Activated CD8-positive, alpha-beta memory T cell treated with anti-CD3 and anti-CD28 coated beads, Interleukin-2, amount 50 U/mL, for 48 hours (primary cell): ENCODE data around the gene ARSJ.
"Not testable (repeated sequence)": the region's sequence is repeated elsewhere in the genome, so short reads cannot be mapped to it uniquely, and the experiment has no call there.

ENCODE experiments used
- DNase-seq: peaks from one replicate; pipeline ENCODE4 v3.0.0-alpha.2; 2020

The ARSJ gene

GRCh38 chr4:113979148-113979904 lies at the start of gene ARSJ:
ARSJ (minus strand) TSS chr4:113979647; CDS start chr4:113978834, 813 bp downstream.
- peak; percentile 67 for DNase-seq

GRCh38 chr4:114028071-114028470 lies 48.6 kb upstream of the ARSJ start:
- DNase-seq: no peak

- DNase-seq: no peak
Observed at GRCh38 chr4:114027596-114027995, 48.1 kb upstream of the ARSJ start.

GRCh38 chr4:114026447-114026846 lies 47.0 kb upstream of the ARSJ start:
- DNase-seq: no peak

- no peak for DNase-seq
Observed at GRCh38 chr4:114025176-114025777, 45.8 kb upstream of the ARSJ start.

- no peak for DNase-seq
Observed at GRCh38 chr4:114021451-114021850, 42.0 kb upstream of the ARSJ start.

- no peak for DNase-seq
Observed at GRCh38 chr4:114019969-114020358, 40.5 kb upstream of the ARSJ start.

GRCh38 chr4:114019276-114019968 lies 40.0 kb upstream of the ARSJ start:
- DNase-seq: no peak

- DNase-seq: no peak
Observed at GRCh38 chr4:114017120-114017917, 37.9 kb upstream of the ARSJ start.

- no peak for DNase-seq
Observed at GRCh38 chr4:114015444-114015899, 36.0 kb upstream of the ARSJ start.

GRCh38 chr4:114013201-114013600 lies 33.8 kb upstream of the ARSJ start:
- not testable (repeated sequence) for DNase-seq

GRCh38 chr4:114012749-114013148 lies 33.3 kb upstream of the ARSJ start:
- DNase-seq: no peak

- no peak for DNase-seq
Observed at GRCh38 chr4:114005569-114006442, 26.4 kb upstream of the ARSJ start.

- DNase-seq: not testable (repeated sequence)
Observed at GRCh38 chr4:114004483-114005226, 25.2 kb upstream of the ARSJ start.

GRCh38 chr4:113998531-113998930 lies 19.1 kb upstream of the ARSJ start:
- no peak for DNase-seq

- DNase-seq: no peak
Observed at GRCh38 chr4:113998079-113998478, 18.6 kb upstream of the ARSJ start.

GRCh38 chr4:113997206-113997605 lies 17.8 kb upstream of the ARSJ start:
- DNase-seq: no peak

- DNase-seq: no peak
Observed at GRCh38 chr4:113996599-113997177, 17.2 kb upstream of the ARSJ start.

GRCh38 chr4:113993887-113994286 lies 14.4 kb upstream of the ARSJ start:
- DNase-seq: no peak

GRCh38 chr4:113990886-113991285 lies 11.4 kb upstream of the ARSJ start:
- DNase-seq: no peak

- DNase-seq: no peak
Observed at GRCh38 chr4:113987382-113987941, 8.0 kb upstream of the ARSJ start.
